HG02852 (cell line): ENCODE results near the gene TMPRSS3.

Experiments
- ATAC-seq: cut with Tn5 transposase; IDR thresholded peaks from one replicate; pipeline ENCODE4 v1.9.1; 2021; ENCODE audit warnings: mild to moderate bottlenecking, moderate library complexity; ENCODE audit not compliant: unreplicated experiment

The TMPRSS3 gene

GRCh38 chr21:42395905-42396651 is at the start of gene TMPRSS3:
TMPRSS3 (minus strand) TSS chr21:42396052; CDS start chr21:42395417, 635 bp downstream.
- no peak for ATAC-seq

GRCh38 chr21:42445311-42445710 is 49.5 kb upstream of the TMPRSS3 start:
- ATAC-seq, result no peak

GRCh38 chr21:42444745-42445059 is 48.9 kb upstream of the TMPRSS3 start:
- ATAC-seq, result no peak

- ATAC-seq, result no peak
These were observed 48.3 kb upstream of the TMPRSS3 start for GRCh38 chr21:42443876-42444744.

GRCh38 chr21:42443181-42443785 is 47.4 kb upstream of the TMPRSS3 start:
- no peak for ATAC-seq

- ATAC-seq, result no peak
These were observed 46.1 kb upstream of the TMPRSS3 start for GRCh38 chr21:42441963-42442362.

GRCh38 chr21:42440187-42440792 is 44.4 kb upstream of the TMPRSS3 start:
- peak; percentile 83 for ATAC-seq

GRCh38 chr21:42439284-42440186 is 43.7 kb upstream of the TMPRSS3 start:
- no peak for ATAC-seq

- ATAC-seq, result no peak
These were observed 42.7 kb upstream of the TMPRSS3 start for GRCh38 chr21:42438316-42439205.

GRCh38 chr21:42437786-42438185 is 41.9 kb upstream of the TMPRSS3 start:
- no peak for ATAC-seq

GRCh38 chr21:42436914-42437313 is 41.1 kb upstream of the TMPRSS3 start:
- ATAC-seq, result no peak

- ATAC-seq, result no peak
These were observed 40.0 kb upstream of the TMPRSS3 start for GRCh38 chr21:42435833-42436232.

- ATAC-seq, result no peak
These were observed 39.5 kb upstream of the TMPRSS3 start for GRCh38 chr21:42435401-42435800.

GRCh38 chr21:42434884-42435283 is 39.0 kb upstream of the TMPRSS3 start:
- ATAC-seq, result no peak

- no peak for ATAC-seq
These were observed 38.2 kb upstream of the TMPRSS3 start for GRCh38 chr21:42433946-42434551.

GRCh38 chr21:42432695-42433094 is 36.8 kb upstream of the TMPRSS3 start:
- ATAC-seq, result no peak

- ATAC-seq, result no peak
These were observed 35.3 kb upstream of the TMPRSS3 start for GRCh38 chr21:42431196-42431595.

- no peak for ATAC-seq
These were observed 34.7 kb upstream of the TMPRSS3 start for GRCh38 chr21:42430521-42430920.

- no peak for ATAC-seq
These were observed 34.0 kb upstream of the TMPRSS3 start for GRCh38 chr21:42429856-42430255.
